ENCODE results near the gene SYNM.

SYNM gene

DNA sequence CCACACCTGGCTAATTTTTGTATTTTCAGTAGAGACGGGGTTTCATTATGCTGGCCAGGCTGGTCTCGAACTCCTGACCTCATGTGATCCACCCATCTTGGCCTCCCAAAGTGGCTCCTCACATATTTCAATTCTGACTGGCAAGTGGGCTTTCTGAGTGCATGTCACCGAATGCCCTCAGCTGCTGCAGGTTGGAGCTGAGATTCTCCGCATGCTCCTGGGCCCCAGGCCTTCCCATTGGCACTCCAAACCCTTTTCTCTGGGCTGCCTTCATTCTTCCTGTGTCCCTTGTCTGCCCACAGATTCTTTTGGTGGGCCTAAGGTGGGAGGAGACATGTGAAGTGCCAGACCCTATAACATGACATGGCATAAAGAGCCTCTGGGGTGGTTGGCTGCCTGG lies 67.3 kb downstream of the SYNM start:
- DNase-seq, result no peak

- DNase-seq, result no peak
Observed at GRCh38 chr15:99172989-99173388, 68.1 kb downstream of the SYNM start.

DNA sequence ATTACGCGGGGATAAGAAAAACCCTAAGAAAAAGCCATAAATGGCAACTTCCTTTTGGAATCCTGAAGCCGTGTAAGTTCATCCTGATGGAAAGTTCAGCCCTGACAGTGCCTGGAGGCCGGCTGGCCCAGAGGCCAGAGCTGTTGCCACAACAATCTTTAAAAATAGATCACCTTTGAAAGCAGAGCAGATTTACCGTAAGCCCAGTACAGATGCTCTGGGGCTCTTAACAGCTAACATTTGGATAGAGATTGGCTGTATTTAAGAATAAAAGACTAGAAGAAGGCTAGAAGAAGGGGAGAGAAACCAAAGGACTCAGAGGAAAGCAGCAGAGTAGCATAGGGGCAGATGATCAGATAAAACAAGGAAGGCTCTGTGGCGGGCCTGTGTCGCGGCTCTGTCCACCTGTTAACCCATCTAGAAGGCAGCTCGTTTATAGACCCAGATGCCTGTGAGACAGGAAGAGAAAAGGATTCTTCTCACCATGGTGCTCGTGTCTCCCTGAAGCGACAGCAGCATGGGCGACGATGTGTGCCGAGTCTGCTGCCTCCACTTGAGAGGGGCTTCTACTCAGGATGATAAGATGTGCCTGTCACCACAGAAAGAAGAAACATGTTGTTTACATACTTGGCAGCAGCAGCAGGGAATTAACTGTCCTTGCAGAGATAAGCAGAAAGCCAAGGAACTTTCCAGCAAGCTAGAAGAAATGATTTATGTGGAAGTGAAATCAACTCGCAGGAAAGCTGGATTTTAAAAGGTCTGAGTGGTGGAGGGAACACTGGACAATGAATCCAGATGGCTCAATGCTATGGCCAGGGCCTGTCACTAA lies 69.9 kb downstream of the SYNM start:
- DNase-seq, result no peak

GRCh38 chr15:99176757-99177156 lies 71.9 kb downstream of the SYNM start:
- no peak for DNase-seq

DNA sequence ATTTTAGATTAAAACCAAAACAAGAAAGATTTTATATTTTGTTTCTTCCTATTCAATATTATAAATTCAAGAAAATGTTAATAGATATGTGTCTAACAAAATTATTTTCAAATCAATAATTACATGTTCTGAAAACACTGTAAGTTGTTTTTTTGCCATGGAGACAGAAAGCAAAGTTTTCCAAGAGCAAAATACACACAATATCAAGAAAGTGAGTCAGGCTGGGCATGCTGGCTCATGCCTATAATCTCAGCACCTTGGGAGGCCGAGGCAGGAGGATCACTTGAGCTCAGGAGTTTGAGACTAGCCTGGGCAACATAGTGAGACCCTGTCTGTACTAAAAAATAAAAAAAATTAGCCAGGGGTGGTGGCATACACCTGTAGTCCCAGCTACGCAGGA lies 72.8 kb downstream of the SYNM start:
- no peak for DNase-seq

- no peak for DNase-seq
Observed at GRCh38 chr15:99180086-99180963, 75.4 kb downstream of the SYNM start.

- DNase-seq, result no peak
Observed at GRCh38 chr15:99180964-99181306, 76.1 kb downstream of the SYNM start.

- DNase-seq, result no peak
Observed at GRCh38 chr15:99181545-99181971, 76.7 kb downstream of the SYNM start.

GRCh38 chr15:99182791-99183190 lies 77.9 kb downstream of the SYNM start:
- DNase-seq, result no peak
